K562 (cell line): ENCODE results near the gene NDUFV3. TPM values are rescaled to one million over a fixed set of nuclear protein-coding genes. Genes with fewer than 3 reads are reported as not detected.

Experiments used
- ATAC-seq: fragments of 200-7000 bp; cut with Tn5 transposase; 3 replicates; pipeline ENCODE4 v1.9.1; 2020; ENCODE audit warnings: moderate library complexity
- BruUV-seq: library from RNA; stranded (reverse); fragments of 400-500 nt; replicated peaks from 2 replicates; lab custom pipeline; 2021; lab: Mats Ljungman, UMichigan
- CTCF ChIA-PET: fragments of 300-600 bp; formaldehyde crosslinking; extraction: SDS; loops from one replicate; lab custom pipeline; 2021; ENCODE audit warnings: low intra/inter-chr PET ratio; lab: Yijun Ruan, JAX
- POLR2A ChIA-PET: fragments of 300-600, 350-650 bp; sonication (Branson Sonifier 250); formaldehyde crosslinking; extraction: SDS; loops from one replicate; lab custom pipeline; 2021; ENCODE audit warnings: antibody characterized with exemption, inconsistent platforms; lab: Yijun Ruan, JAX
- DNase-seq, 4 experiments: peaks; one replicate each; pipeline versions ENCODE4 v3.0.0 to v3.0.0-alpha.2; 2011 to 2018; ENCODE audit warnings: low spot score in 3 of 4, mixed read lengths in 3 of 4; ENCODE audit errors: extremely low read depth in 1 of 4
- FAIRE-seq: peaks from 2 replicates; lab custom pipeline; 2011; peaks lifted over from hg19 to GRCh38; lab: Jason Lieb, UNC
- H2AFZ ChIP-seq: 2 replicates; pipeline ENCODE4 v1.6.0; 2011; ENCODE audit warnings: low read depth, low read length, control low read depth, inconsistent platforms
- H3K27ac ChIP-seq: fragments of 200-600 bp; 3 replicates; pipeline ENCODE4 v1.8.0; 2011; ENCODE audit warnings: low read depth, mild to moderate bottlenecking, control low read depth, inconsistent platforms, low read length, moderate library complexity, mixed read lengths; ENCODE audit errors: extremely low read depth
- H3K27me3 ChIP-seq, 2 experiments: fragments of 300-600 bp in 1 of 2; 2 replicates in 1 of 2; 3 replicates in 1 of 2; pipeline versions ENCODE4 v1.6.0 to v1.8.0; 2011; ENCODE audit warnings: inconsistent platforms in 2 of 2, low read length in 2 of 2, mild to moderate bottlenecking in 1 of 2, mixed read lengths in 1 of 2, moderate library complexity in 1 of 2; ENCODE audit not compliant: control insufficient read depth in 2 of 2, insufficient read depth in 2 of 2
- H3K36me3 ChIP-seq: fragments of 300-600 bp; 3 replicates; pipeline ENCODE4 v1.8.0; 2011; ENCODE audit warnings: mild to moderate bottlenecking, low read length, inconsistent platforms; ENCODE audit not compliant: control insufficient read depth, insufficient read depth
- H3K4me1 ChIP-seq, 2 experiments: fragments of 200-600 bp in 1 of 2; replicated peaks in 1 of 2; 2 replicates in 1 of 2; 3 replicates in 1 of 2; pipeline versions ENCODE4 v1.5.1 to v1.8.0; 2011; ENCODE audit warnings: inconsistent platforms in 2 of 2, low read length in 2 of 2, mild to moderate bottlenecking in 1 of 2, mixed read lengths in 1 of 2, moderate library complexity in 1 of 2; ENCODE audit not compliant: control insufficient read depth in 2 of 2, insufficient read depth in 2 of 2
- H3K4me2 ChIP-seq: 2 replicates; pipeline ENCODE4 v1.6.1; 2011; ENCODE audit warnings: low read length, control low read depth, inconsistent platforms, mixed read lengths; ENCODE audit not compliant: insufficient read depth
- H3K4me3 ChIP-seq: fragments of 200-600 bp; sonication (generic), shearing (Covaris generic); 2 replicates; pipeline ENCODE4 v1.5.1; 2016; ENCODE audit warnings: control low read depth, inconsistent platforms
- H3K79me2 ChIP-seq: fragments of 200-600 bp; 3 replicates; pipeline ENCODE4 v1.8.0; 2011; ENCODE audit warnings: low read length, inconsistent platforms; ENCODE audit not compliant: control insufficient read depth, insufficient read depth
- H3K9ac ChIP-seq, 2 experiments: 2 replicates each; pipeline versions ENCODE4 v1.6.0 to v1.6.1; 2011; ENCODE audit warnings: low read depth in 2 of 2, low read length in 2 of 2, control low read depth in 1 of 2, inconsistent platforms in 1 of 2, mild to moderate bottlenecking in 1 of 2, mixed read lengths in 1 of 2; ENCODE audit not compliant: insufficient read depth in 1 of 2
- H3K9me1 ChIP-seq: one replicate; pipeline ENCODE4 v1.6.0; 2011; ENCODE audit warnings: inconsistent platforms, mild to moderate bottlenecking, low read length, moderate library complexity; ENCODE audit not compliant: control insufficient read depth, insufficient read depth
- H3K9me3 ChIP-seq: replicated peaks from 2 replicates; pipeline ENCODE4 v1.5.1; 2011; ENCODE audit warnings: low read depth, low read length, inconsistent platforms; ENCODE audit not compliant: control insufficient read depth, insufficient read depth
- H4K20me1 ChIP-seq: replicated peaks from 2 replicates; pipeline ENCODE4 v1.6.1; 2011; ENCODE audit warnings: low read length, inconsistent platforms, mixed read lengths; ENCODE audit not compliant: control insufficient read depth, insufficient read depth
- CBX8 ChIP-seq: fragments of 200-600 bp; sonication (generic); IDR thresholded peaks from 2 replicates; pipeline ENCODE4 v1.6.1; 2012; ENCODE audit warnings: borderline replicate concordance, mixed run types, low read depth, mild to moderate bottlenecking, moderate library complexity, mixed read lengths, low read length, control low read depth, inconsistent platforms; ENCODE audit not compliant: poor library complexity, severe bottlenecking; ENCODE audit errors: extremely low read depth
- CREM ChIP-seq: IDR thresholded peaks from 2 replicates; pipeline ENCODE4 v1.6.1; 2014; ENCODE audit warnings: antibody characterized with exemption, low read depth
- EGR1 ChIP-seq: fragments of 450-650 bp; conservative IDR thresholded peaks from 2 replicates; pipeline ENCODE4 v1.6.1; 2017; ENCODE audit warnings: mild to moderate bottlenecking
- ILK ChIP-seq: fragments of 450-650 bp; IDR thresholded peaks from 2 replicates; pipeline ENCODE4 v1.6.1; 2016; ENCODE audit warnings: missing genetic modification characterization, low read depth, mild to moderate bottlenecking, missing compliant biosample characterization, moderate library complexity, borderline replicate concordance
- KDM4B ChIP-seq, 2 experiments: fragments of 450-650 bp in 1 of 2; sonication (generic) in 1 of 2; IDR thresholded peaks; 2 replicates each; pipeline ENCODE4 v1.6.1; 2016 to 2017; ENCODE audit warnings: borderline replicate concordance in 2 of 2, antibody characterized with exemption in 1 of 2, low read depth in 1 of 2, mild to moderate bottlenecking in 1 of 2
- MCM7 ChIP-seq, 2 experiments: fragments of 450-650 bp; IDR thresholded peaks; 2 replicates each; pipeline ENCODE4 v1.6.1; 2016 to 2018
- PCBP1 ChIP-seq: fragments of 200-400 bp; formaldehyde crosslinking; IDR thresholded peaks from 2 replicates; pipeline ENCODE4 v1.6.1; 2018; ENCODE audit warnings: mild to moderate bottlenecking, low read depth, low read length; ENCODE audit not compliant: poor library complexity, severe bottlenecking
- RAD21 ChIP-seq, 2 experiments: fragments of 250-450 bp in 1 of 2; fragments of 450-650 bp in 1 of 2; sonication (Bioruptor Pico) in 1 of 2; formaldehyde crosslinking in 1 of 2; IDR thresholded peaks in 1 of 2; conservative IDR thresholded peaks in 1 of 2; 2 replicates each; pipeline versions ENCODE4 v1.4.0 to v1.8.0; 2020 to 2022; ENCODE audit warnings: mild to moderate bottlenecking in 2 of 2, moderate library complexity in 1 of 2
- TAF1 ChIP-seq: IDR thresholded peaks from 2 replicates; pipeline ENCODE4 v1.6.1; 2011; ENCODE audit warnings: mild to moderate bottlenecking, low read length, moderate library complexity; ENCODE audit not compliant: insufficient read depth, control insufficient read depth, severe bottlenecking; ENCODE audit errors: extremely low read depth
- USF1 ChIP-seq: sonication (generic); formaldehyde crosslinking; IDR thresholded peaks from 2 replicates; pipeline ENCODE4 v1.9.0; 2022; ENCODE audit warnings: mild to moderate bottlenecking, missing genetic modification reagents
- ZNF347 ChIP-seq: fragments of 450-650 bp; formaldehyde crosslinking; IDR thresholded peaks from 2 replicates; pipeline ENCODE4 v1.4.0; 2020; ENCODE audit warnings: low read depth, mild to moderate bottlenecking, moderate library complexity
- ZNF561 ChIP-seq: fragments of 450-650 bp; formaldehyde crosslinking; conservative IDR thresholded peaks from 2 replicates; pipeline ENCODE4 v1.4.0; 2020; ENCODE audit warnings: mild to moderate bottlenecking, moderate library complexity
- ZSCAN29 ChIP-seq: fragments of 450-650 bp; IDR thresholded peaks from 2 replicates; pipeline ENCODE4 v1.6.1; 2017
- WGBS: fragments of 100-300 bp; shearing (Covaris generic); methylation state at CpG from one replicate; pipeline ENCODE4 v1.1.6; 2016; ENCODE audit warnings: low coverage, mixed read lengths; ENCODE audit not compliant: insufficient coverage; ENCODE audit errors: missing lambda C conversion rate; 5-methylcytosine and 5-hydroxymethylcytosine counted together
- in situ Hi-C: fragments of 300-500 bp; cut with MboI; formaldehyde crosslinking; loops from 4 replicates; pipeline ENCODE4 v1.15.0; 2018; ENCODE audit warnings: inconsistent platforms, mixed read lengths
- intact Hi-C: fragments of 100-400 bp; cut with micrococcal nuclease; formaldehyde crosslinking; loops from 2 replicates; pipeline ENCODE4 v1.14.2; 2022
- polyA plus RNA-seq, 8 experiments: library from polyadenylated mRNA; depleted of rRNA in 4 of 8; stranded (reverse) in 5 of 8; unstranded in 3 of 8; fragments of >200 nt; fragmentation: Nextera tagmentation in 2 of 8; fragmentation: Illumina TruSeq in 1 of 8; extraction: Ambion mirVana in 2 of 8; extraction: Trizol in 1 of 8; gene quantifications; 2 replicates each; pipeline versions ENCODE4 v1.2.1 to v1.2.3, GENCODE V29; 2011 to 2014; ENCODE audit warnings: inconsistent platforms in 1 of 8, missing spikeins in 1 of 8
- total RNA-seq, 7 experiments: library from RNA; depleted of rRNA in 6 of 7; stranded (reverse); fragments of >200 nt in 6 of 7; fragmentation: Illumina TruSeq in 2 of 7; extraction: Trizol in 2 of 7; gene quantifications; 2 replicates each; pipeline versions ENCODE4 v1.2.1 to v1.2.3, GENCODE V29; 2011 to 2021; ENCODE audit warnings: low replicate concordance in 1 of 7
- TF ChIP-seq, protein P1 (sequence below): sonication (generic); formaldehyde crosslinking; IDR thresholded peaks from 2 replicates; pipeline ENCODE4 v1.8.1; 2023; ENCODE audit warnings: mild to moderate bottlenecking, missing genetic modification reagents, moderate library complexity
- TF ChIP-seq, protein P2 (sequence below), 2 experiments: IDR thresholded peaks; 2 replicates each; pipeline ENCODE4 v1.6.1; 2011; ENCODE audit warnings: borderline replicate concordance in 1 of 2, control low read depth in 1 of 2, low read depth in 1 of 2, low read length in 1 of 2, mild to moderate bottlenecking in 1 of 2, mixed read lengths in 1 of 2, moderate library complexity in 1 of 2; ENCODE audit not compliant: insufficient read depth in 1 of 2, insufficient read length in 1 of 2, poor library complexity in 1 of 2, severe bottlenecking in 1 of 2; ENCODE audit errors: extremely low read depth in 1 of 2
- TF ChIP-seq, protein P3 (sequence below): IDR thresholded peaks from 2 replicates; pipeline ENCODE4 v1.6.1; 2011; ENCODE audit not compliant: insufficient read length; ENCODE audit errors: extremely low read depth

Gene NDUFV3
- total and polyA plus RNA-seq, 9 of the 15 experiments (the other 6 are each of a cell fraction or from before 2014, with no cell fraction given), result 19.1 to 87.8 (median 74.3) TPM

DNA sequence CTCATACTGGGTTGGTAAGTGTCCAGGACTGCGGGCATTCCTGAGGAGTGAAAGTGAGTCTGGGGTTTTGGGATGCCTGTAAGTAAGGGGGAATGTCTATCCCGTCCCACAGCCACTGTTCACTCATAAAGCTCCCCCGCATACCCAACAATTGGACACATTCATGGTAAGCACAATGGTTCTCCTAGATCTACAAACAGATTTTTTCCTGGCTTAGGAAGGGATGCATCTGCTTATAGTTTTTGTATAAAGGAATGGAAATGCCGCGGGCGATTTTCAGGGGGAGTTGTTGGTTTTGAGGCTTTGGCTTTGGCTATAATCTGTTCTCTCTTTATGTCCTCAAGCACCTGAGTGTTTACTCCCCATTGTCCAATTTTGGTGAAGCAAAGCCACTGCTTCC, 25.2 kb downstream of the NDUFV3 start:
- Histone ChIP-seq H3K27me3 (no peaks in the 10 kb centered on the region), H3K9me1 (no peaks in the 10 kb centered on the region), H3K9ac (no peak overlapping the region), H3K4me3 (no peak overlapping the region), H2AFZ (no peak overlapping the region), H3K9me3 (peaks cover 1% of the 10 kb centered on the region; the same call in 1 of the 2 replicates), H3K4me1 (peaks cover 12 to 15% of the 10 kb centered on the region in 2 experiments; a peak in 4 of 5 replicates), H3K36me3 (no peaks in the 10 kb centered on the region), H3K79me2 (no peaks in the 10 kb centered on the region), H4K20me1 (no peaks in the 10 kb centered on the region), H3K27ac (no peak overlapping the region), H3K4me2 (no peak overlapping the region)
- no peak for FAIRE-seq
- ChIA-PET CTCF (no interaction called here), POLR2A (interaction anchor here (1.9 kb wide), 1 partner anchor 26 kb away, joined by 6 read pairs; the partner anchor contains the start of gene NDUFV3)
- intact Hi-C loops (no loop called here), in situ Hi-C loops (loop anchor here (25.0 kb wide), 1 partner anchor 194 kb away; the partner anchor contains the start of gene U2AF1)
- WGBS, result 85% methylated on average over 6 of the region's 6 CpGs
- no TSS peak for BruUV-seq
- no peak for DNase-seq
- no peak for ATAC-seq
- TF ChIP-seq, protein P1, sequence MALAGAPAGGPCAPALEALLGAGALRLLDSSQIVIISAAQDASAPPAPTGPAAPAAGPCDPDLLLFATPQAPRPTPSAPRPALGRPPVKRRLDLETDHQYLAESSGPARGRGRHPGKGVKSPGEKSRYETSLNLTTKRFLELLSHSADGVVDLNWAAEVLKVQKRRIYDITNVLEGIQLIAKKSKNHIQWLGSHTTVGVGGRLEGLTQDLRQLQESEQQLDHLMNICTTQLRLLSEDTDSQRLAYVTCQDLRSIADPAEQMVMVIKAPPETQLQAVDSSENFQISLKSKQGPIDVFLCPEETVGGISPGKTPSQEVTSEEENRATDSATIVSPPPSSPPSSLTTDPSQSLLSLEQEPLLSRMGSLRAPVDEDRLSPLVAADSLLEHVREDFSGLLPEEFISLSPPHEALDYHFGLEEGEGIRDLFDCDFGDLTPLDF (CRISPR knock-in tag), result no peak
- TF ChIP-seq ZNF561 (CRISPR knock-in tag) (no peak), CBX8 (no peak), TAF1 (no peak), RAD21 (CRISPR knock-in tag; conservative IDR thresholded peaks at IDR 0.05 in 1 of 2, IDR thresholded peaks at IDR 0.05 in 1 of 2) (no peak), ILK (tag) (no peak), USF1 (no peak), KDM4B (IDR thresholded peaks at IDR 0.05; ENCODE audit: borderline replicate concordance in 2 of 2, low read depth in 1 of 2) (no peak), MCM7 (IDR thresholded peaks at IDR 0.05) (no peak), EGR1 (no peak), CREM (no peak), ZSCAN29 (no peak), PCBP1 (no peak), ZNF347 (CRISPR knock-in tag) (no peak)
- TF ChIP-seq, protein P2, sequence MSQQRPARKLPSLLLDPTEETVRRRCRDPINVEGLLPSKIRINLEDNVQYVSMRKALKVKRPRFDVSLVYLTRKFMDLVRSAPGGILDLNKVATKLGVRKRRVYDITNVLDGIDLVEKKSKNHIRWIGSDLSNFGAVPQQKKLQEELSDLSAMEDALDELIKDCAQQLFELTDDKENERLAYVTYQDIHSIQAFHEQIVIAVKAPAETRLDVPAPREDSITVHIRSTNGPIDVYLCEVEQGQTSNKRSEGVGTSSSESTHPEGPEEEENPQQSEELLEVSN (IDR thresholded peaks at IDR 0.05; ENCODE audit: borderline replicate concordance in 1 of 2, extremely low read depth in 1 of 2, insufficient read depth in 1 of 2, insufficient read length in 1 of 2, low read depth in 1 of 2, low read length in 1 of 2, poor library complexity in 1 of 2, severe bottlenecking in 1 of 2), result no peak
- TF ChIP-seq, protein P3, sequence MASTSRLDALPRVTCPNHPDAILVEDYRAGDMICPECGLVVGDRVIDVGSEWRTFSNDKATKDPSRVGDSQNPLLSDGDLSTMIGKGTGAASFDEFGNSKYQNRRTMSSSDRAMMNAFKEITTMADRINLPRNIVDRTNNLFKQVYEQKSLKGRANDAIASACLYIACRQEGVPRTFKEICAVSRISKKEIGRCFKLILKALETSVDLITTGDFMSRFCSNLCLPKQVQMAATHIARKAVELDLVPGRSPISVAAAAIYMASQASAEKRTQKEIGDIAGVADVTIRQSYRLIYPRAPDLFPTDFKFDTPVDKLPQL, result no peak
